Upper lobe of right lung (tissue), 1 donor: ENCODE data around the gene SEMA7A. TPM values are rescaled to one million over a fixed set of nuclear protein-coding genes. Genes with fewer than 3 reads are reported as not detected.
"Not testable (repeated sequence)": the region's sequence is repeated elsewhere in the genome, so short reads cannot be mapped to it uniquely, and the experiment has no call there.

Source experiments
- ATAC-seq: fragments of 200-7000 bp; cut with Tn5 transposase; one replicate; pipeline ENCODE4 v1.9.1; 2020; ENCODE audit warnings: mild to moderate bottlenecking, moderate library complexity
- DNase-seq: peaks from one replicate; pipeline ENCODE4 v3.0.0-alpha.2; 2020
- H3K27ac ChIP-seq: fragments of 200-600 bp; one replicate; pipeline ENCODE4 v1.8.0; 2022
- H3K27me3 ChIP-seq: fragments of 200-600 bp; one replicate; pipeline ENCODE4 v1.8.0; 2022; ENCODE audit warnings: mild to moderate bottlenecking
- H3K36me3 ChIP-seq: fragments of 200-600 bp; one replicate; pipeline ENCODE4 v1.8.0; 2022
- H3K4me1 ChIP-seq: fragments of 200-600 bp; one replicate; pipeline ENCODE4 v1.8.0; 2022
- H3K4me3 ChIP-seq: fragments of 200-600 bp; one replicate; pipeline ENCODE4 v1.8.0; 2022; ENCODE audit warnings: mild to moderate bottlenecking
- H3K9me3 ChIP-seq: fragments of 200-600 bp; one replicate; pipeline ENCODE4 v1.8.0; 2022
- CTCF ChIP-seq: fragments of 200-600 bp; IDR thresholded peaks from one replicate; pipeline ENCODE4 v1.8.0; 2022; ENCODE audit warnings: antibody characterized with exemption
- intact Hi-C: fragments of 100-400 bp; cut with DNase I; formaldehyde crosslinking; loops from one replicate; pipeline ENCODE4 v1.11.0; 2022
- total RNA-seq: library from RNA; stranded (reverse); fragmentation: NEBNext Ultra II Directional; extraction: Animal tissue kit (Norgen Biotek cat#: 25700); gene quantifications from one replicate; pipeline ENCODE4 v1.2.1, GENCODE V29; 2021
- donor health status: DM: no; HTN: yes; CAD: no; lungs with severe emphysema.

Gene SEMA7A
- total RNA-seq, 1 donor from 2014 or later = 5.4 TPM

GRCh38 chr15:74390647-74391288 lies 43.0 kb downstream of the SEMA7A start:
- DNase-seq = no peak
- intact Hi-C loops = no loop called here
- no peaks in the 10 kb centered on the region for H3K27me3 ChIP-seq
- no peak overlapping the region for H3K27ac ChIP-seq
- H3K9me3 ChIP-seq = no peaks in the 10 kb centered on the region
- H3K4me3 ChIP-seq = no peak overlapping the region
- no peaks in the 10 kb centered on the region for H3K36me3 ChIP-seq
- ATAC-seq = no peak
- H3K4me1 ChIP-seq = peaks cover 5% of the 10 kb centered on the region
- no peak for TF ChIP-seq CTCF

GRCh38 chr15:74390049-74390646 lies 43.6 kb downstream of the SEMA7A start:
- H3K4me3 ChIP-seq, ATAC-seq, DNase-seq, H3K4me1 ChIP-seq, H3K9me3 ChIP-seq, H3K27me3 ChIP-seq, H3K36me3 ChIP-seq, intact Hi-C loops, H3K27ac ChIP-seq: not testable (repeated sequence)

- H3K4me1 ChIP-seq = peaks cover 16% of the 10 kb centered on the region
- DNase-seq = no peak
- H3K4me3 ChIP-seq = no peak overlapping the region
- no peaks in the 10 kb centered on the region for H3K36me3 ChIP-seq
- no peak for TF ChIP-seq CTCF
- H3K27ac ChIP-seq = peak overlapping the region; percentile 18
- peak; percentile 72 for ATAC-seq
- H3K27me3 ChIP-seq = no peaks in the 10 kb centered on the region
- intact Hi-C loops = loop anchor here (10.0 kb wide), 1 partner anchor 375 kb away; no protein-coding TSS in a partner anchor
- no peaks in the 10 kb centered on the region for H3K9me3 ChIP-seq
Measured at GRCh38 chr15:74389241-74390048, 44.3 kb downstream of the SEMA7A start.

GRCh38 chr15:74388363-74388951 lies 45.3 kb downstream of the SEMA7A start:
- Histone ChIP-seq H3K4me1 (peaks cover 17% of the 10 kb centered on the region), H3K27me3 (no peaks in the 10 kb centered on the region), H3K36me3 (no peaks in the 10 kb centered on the region), H3K4me3 (no peak overlapping the region), H3K9me3 (no peaks in the 10 kb centered on the region), H3K27ac (peak overlapping the region; percentile 18)
- no peak for ATAC-seq
- no peak for TF ChIP-seq CTCF
- intact Hi-C loops = loop anchor here (10.0 kb wide), 1 partner anchor 376 kb away; no protein-coding TSS in a partner anchor
- no peak for DNase-seq

GRCh38 chr15:74387621-74388362 lies 46.0 kb downstream of the SEMA7A start:
- H3K36me3 ChIP-seq = no peaks in the 10 kb centered on the region
- H3K9me3 ChIP-seq = no peaks in the 10 kb centered on the region
- H3K27ac ChIP-seq = peak overlapping the region; percentile 18
- H3K27me3 ChIP-seq = no peaks in the 10 kb centered on the region
- peaks cover 17% of the 10 kb centered on the region for H3K4me1 ChIP-seq
- no peak overlapping the region for H3K4me3 ChIP-seq
- intact Hi-C loops = loop anchor here (10.0 kb wide), 1 partner anchor 377 kb away; no protein-coding TSS in a partner anchor
- TF ChIP-seq CTCF = no peak
- no peak for DNase-seq
- peak; percentile 40 for ATAC-seq
